CD4-positive, alpha-beta memory T cell (primary cell): ENCODE results near the gene NSUN7. TPM values are rescaled to one million over a fixed set of nuclear protein-coding genes. Genes with fewer than 3 reads are reported as not detected.

Experiments
- CTCF ChIA-PET: fragments of 350-600 bp; sonication (Branson Sonifier 250); formaldehyde crosslinking; loops from one replicate; lab custom pipeline; 2021; ENCODE audit warnings: inconsistent platforms; ENCODE audit not compliant: partially characterized antibody; lab: Charles Lee
- POLR2A ChIA-PET: fragments of 350-600 bp; sonication (Branson Sonifier 250); formaldehyde crosslinking; loops from one replicate; lab custom pipeline; 2021; ENCODE audit not compliant: partially characterized antibody; lab: Charles Lee
- DNase-seq, 5 donors: peaks; one replicate each; pipeline versions ENCODE4 v3.0.0 to v3.0.0-alpha.2; 2020 to 2022; ENCODE audit warnings: mixed read lengths in 1 of 5
- H3K27ac ChIP-seq: one replicate; pipeline ENCODE4 v1.7.0; 2013; ENCODE audit warnings: low read depth, low read length
- H3K27me3 ChIP-seq: 2 replicates; pipeline ENCODE4 v1.7.0; 2013; ENCODE audit warnings: mild to moderate bottlenecking, low read length, moderate library complexity; ENCODE audit not compliant: insufficient read depth
- H3K36me3 ChIP-seq: 2 replicates; pipeline ENCODE4 v1.7.0; 2013; ENCODE audit warnings: mild to moderate bottlenecking, low read length, moderate library complexity; ENCODE audit not compliant: insufficient read depth
- H3K4me1 ChIP-seq: 2 replicates; pipeline ENCODE4 v1.7.0; 2013; ENCODE audit warnings: mild to moderate bottlenecking, low read length, moderate library complexity; ENCODE audit not compliant: insufficient read depth
- H3K4me3 ChIP-seq, 2 donors: one replicate each; pipeline ENCODE4 v1.7.0; 2013; ENCODE audit warnings: low read length in 2 of 2, mild to moderate bottlenecking in 1 of 2
- H3K9me3 ChIP-seq, 2 donors: one replicate each; pipeline ENCODE4 v1.7.0; 2013; ENCODE audit warnings: low read length in 2 of 2, control low read depth in 1 of 2; ENCODE audit not compliant: control insufficient read depth in 1 of 2
- H3K27ac Mint-ChIP-seq, 7 donors: one replicate each; pipeline ENCODE4 v1.8.0; 2020 to 2021; ENCODE audit warnings: mixed read lengths in 7 of 7, mild to moderate bottlenecking in 6 of 7, inconsistent platforms in 3 of 7, moderate library complexity in 3 of 7
- H3K27me3 Mint-ChIP-seq, 2 donors: one replicate each; pipeline ENCODE4 v1.8.0; 2020 to 2021; ENCODE audit warnings: mixed read lengths in 2 of 2
- H3K36me3 Mint-ChIP-seq, 2 donors: one replicate each; pipeline ENCODE4 v1.8.0; 2020 to 2021; ENCODE audit warnings: mixed read lengths in 2 of 2, inconsistent platforms in 1 of 2, mild to moderate bottlenecking in 1 of 2
- H3K4me1 Mint-ChIP-seq, 4 donors: one replicate each; pipeline ENCODE4 v1.8.0; 2020 to 2021; ENCODE audit warnings: mixed read lengths in 4 of 4, mild to moderate bottlenecking in 1 of 4
- H3K4me3 Mint-ChIP-seq, 8 donors: one replicate each; pipeline ENCODE4 v1.8.0; 2020 to 2021; ENCODE audit warnings: mixed read lengths in 8 of 8, mild to moderate bottlenecking in 7 of 8, moderate library complexity in 6 of 8, inconsistent platforms in 3 of 8
- H3K9me3 Mint-ChIP-seq, 8 donors: one replicate each; pipeline ENCODE4 v1.8.0; 2020 to 2021; ENCODE audit warnings: mixed read lengths in 8 of 8, mild to moderate bottlenecking in 5 of 8, inconsistent platforms in 3 of 8, moderate library complexity in 1 of 8
- intact Hi-C: fragments of 100-400 bp; cut with micrococcal nuclease; formaldehyde crosslinking; loops from one replicate; pipeline ENCODE4 v1.15.1; 2023
- polyA plus RNA-seq, 2 donors: library from polyadenylated mRNA; unstranded; fragments of 300-500 nt; fragmentation: Illumina TruSeq; gene quantifications; one replicate each; pipeline ENCODE4 v1.2.3, GENCODE V29; 2021
- total RNA-seq, 2 experiments: library from RNA; stranded (reverse); gene quantifications; one replicate each; pipeline ENCODE4 v1.2.3, GENCODE V29; 2021

Gene NSUN7
- total and polyA plus RNA-seq, 4 experiments from 2014 or later = not detected

- H3K4me1 Mint-ChIP-seq = no peaks in the 10 kb centered on the region
- no peak for DNase-seq
- H3K27ac Mint-ChIP-seq = no peak overlapping the region
- H3K36me3 Mint-ChIP-seq = no peaks in the 10 kb centered on the region
- H3K9me3 ChIP-seq = no peaks in the 10 kb centered on the region
- peaks cover 10 to 15% of the 10 kb centered on the region in 2 donors for H3K27me3 Mint-ChIP-seq
- no peak overlapping the region for H3K4me3 Mint-ChIP-seq
- H3K27me3 ChIP-seq = no peaks in the 10 kb centered on the region
- POLR2A ChIA-PET = no interaction called here
- no peak overlapping the region for H3K4me3 ChIP-seq
- no peaks in the 10 kb centered on the region for H3K4me1 ChIP-seq
- CTCF ChIA-PET = interaction anchor here (1.1 to 1.4 kb wide), 2 partner anchors 39 to 53 kb away, joined by 3 to 5 read pairs; no protein-coding TSS in a partner anchor
- H3K36me3 ChIP-seq = no peaks in the 10 kb centered on the region
- intact Hi-C loops = loop anchor here (5.0 kb wide), 2 partner anchors 1147 to 1377 kb away; partner anchors contain the start of gene UBE2K
- H3K27ac ChIP-seq = no peak overlapping the region
- no peaks in the 10 kb centered on the region for H3K9me3 Mint-ChIP-seq
These were observed 94.5 kb downstream of the NSUN7 start for GRCh38 chr4:40844261-40844660.

- CTCF ChIA-PET = interaction anchor here (0.7 to 1.4 kb wide), 3 partner anchors 9 to 52 kb away, joined by 3 to 5 read pairs (median 3); no protein-coding TSS in a partner anchor
- intact Hi-C loops = no loop called here
- POLR2A ChIA-PET = no interaction called here
These were observed 95.5 kb downstream of the NSUN7 start for GRCh38 chr4:40845154-40845835.

GRCh38 chr4:40846532-40846931, 96.8 kb downstream of the NSUN7 start:
- H3K27me3 ChIP-seq = no peaks in the 10 kb centered on the region
- DNase-seq = no peak
- H3K27me3 Mint-ChIP-seq = peaks cover 12 to 16% of the 10 kb centered on the region in 2 donors
- H3K4me1 ChIP-seq = no peaks in the 10 kb centered on the region
- no peak overlapping the region for H3K4me3 ChIP-seq
- ChIA-PET CTCF (interaction anchor here (0.6 kb wide), 1 partner anchor 1217 kb away, joined by 3 read pairs; no protein-coding TSS in a partner anchor), POLR2A (no interaction called here)
- no peaks in the 10 kb centered on the region for H3K9me3 ChIP-seq
- H3K9me3 Mint-ChIP-seq = no peaks in the 10 kb centered on the region
- no peaks in the 10 kb centered on the region for H3K36me3 Mint-ChIP-seq
- intact Hi-C loops = no loop called here
- no peak overlapping the region for H3K27ac Mint-ChIP-seq
- H3K27ac ChIP-seq = no peak overlapping the region
- H3K4me1 Mint-ChIP-seq = no peaks in the 10 kb centered on the region
- no peak overlapping the region for H3K4me3 Mint-ChIP-seq
- H3K36me3 ChIP-seq = no peaks in the 10 kb centered on the region

More at GRCh38 chr4:40845154-40845835, 95.5 kb downstream of the NSUN7 start:
- no peak overlapping the region for H3K27ac Mint-ChIP-seq
- no peaks in the 10 kb centered on the region for H3K4me1 Mint-ChIP-seq
- DNase-seq = no peak
- peaks cover 13 to 17% of the 10 kb centered on the region in 2 donors for H3K27me3 Mint-ChIP-seq
- H3K27me3 ChIP-seq = no peaks in the 10 kb centered on the region
- H3K9me3 ChIP-seq = no peaks in the 10 kb centered on the region
- no peaks in the 10 kb centered on the region for H3K9me3 Mint-ChIP-seq
- no peaks in the 10 kb centered on the region for H3K36me3 ChIP-seq
- no peak overlapping the region for H3K4me3 Mint-ChIP-seq
- H3K36me3 Mint-ChIP-seq = no peaks in the 10 kb centered on the region
- H3K4me3 ChIP-seq = no peak overlapping the region
- no peaks in the 10 kb centered on the region for H3K4me1 ChIP-seq
- H3K27ac ChIP-seq = no peak overlapping the region

- H3K4me3 ChIP-seq = no peak overlapping the region
- Mint-ChIP-seq H3K27me3 (peaks cover 16 to 19% of the 10 kb centered on the region in 2 donors), H3K27ac (no peak overlapping the region), H3K4me1 (no peaks in the 10 kb centered on the region), H3K9me3 (peaks cover 0 to under 1% (median 0%) of the 10 kb centered on the region in 8 donors), H3K36me3 (no peaks in the 10 kb centered on the region), H3K4me3 (no peak overlapping the region)
- no peaks in the 10 kb centered on the region for H3K27me3 ChIP-seq
- intact Hi-C loops = no loop called here
- H3K4me1 ChIP-seq = no peaks in the 10 kb centered on the region
- H3K9me3 ChIP-seq = no peaks in the 10 kb centered on the region
- DNase-seq = no peak
- no peaks in the 10 kb centered on the region for H3K36me3 ChIP-seq
- POLR2A ChIA-PET = no interaction called here
- CTCF ChIA-PET = interaction anchor here (1.2 to 1.4 kb wide), 2 partner anchors 7 to 17 kb away, joined by 4 to 5 read pairs; no protein-coding TSS in a partner anchor
- H3K27ac ChIP-seq = no peak overlapping the region
These were observed 98.5 kb downstream of the NSUN7 start for GRCh38 chr4:40848251-40848650.

- ChIA-PET POLR2A (no interaction called here), CTCF (interaction anchor here (1.2 to 1.4 kb wide), 2 partner anchors 8 to 18 kb away, joined by 4 to 5 read pairs; no protein-coding TSS in a partner anchor)
- no peaks in the 10 kb centered on the region for H3K36me3 ChIP-seq
- Mint-ChIP-seq H3K4me1 (no peaks in the 10 kb centered on the region), H3K4me3 (no peak overlapping the region), H3K9me3 (peaks cover 0 to 1% (median 0%) of the 10 kb centered on the region in 8 donors), H3K36me3 (no peaks in the 10 kb centered on the region), H3K27me3 (peaks cover 20 to 22% of the 10 kb centered on the region in 2 donors), H3K27ac (no peak overlapping the region)
- H3K4me3 ChIP-seq = no peak overlapping the region
- no peak for DNase-seq
- H3K9me3 ChIP-seq = no peaks in the 10 kb centered on the region
- no peaks in the 10 kb centered on the region for H3K27me3 ChIP-seq
- intact Hi-C loops = no loop called here
- no peaks in the 10 kb centered on the region for H3K4me1 ChIP-seq
- H3K27ac ChIP-seq = no peak overlapping the region
These were observed 99.2 kb downstream of the NSUN7 start for GRCh38 chr4:40848940-40849339.

GRCh38 chr4:40850496-40850895, 100.7 kb downstream of the NSUN7 start:
- Mint-ChIP-seq H3K36me3 (no peaks in the 10 kb centered on the region), H3K4me3 (no peak overlapping the region), H3K27me3 (peaks cover 27 to 31% of the 10 kb centered on the region in 2 donors), H3K27ac (no peak overlapping the region), H3K9me3 (peaks cover 0 to 1% (median 0%) of the 10 kb centered on the region in 8 donors), H3K4me1 (no peaks in the 10 kb centered on the region)
- intact Hi-C loops = no loop called here
- ChIA-PET POLR2A (no interaction called here), CTCF (interaction anchor here (1.8 kb wide), 1 partner anchor 9 kb away, joined by 10 read pairs; no protein-coding TSS in a partner anchor)
- no peak overlapping the region for H3K27ac ChIP-seq
- H3K36me3 ChIP-seq = no peaks in the 10 kb centered on the region
- no peak for DNase-seq
- H3K4me1 ChIP-seq = no peaks in the 10 kb centered on the region
- no peaks in the 10 kb centered on the region for H3K9me3 ChIP-seq
- peaks cover 6% of the 10 kb centered on the region for H3K27me3 ChIP-seq
- H3K4me3 ChIP-seq = no peak overlapping the region

GRCh38 chr4:40856277-40856839, 106.6 kb downstream of the NSUN7 start:
- peak overlapping the region in 7 of 8 donors; percentile 47 to 82 (median 69) for H3K4me3 Mint-ChIP-seq
- peaks cover 8 to 18% (median 11%) of the 10 kb centered on the region in 4 donors for H3K4me1 Mint-ChIP-seq
- Histone ChIP-seq H3K27me3 (peaks cover 10% of the 10 kb centered on the region), H3K9me3 (no peaks in the 10 kb centered on the region), H3K36me3 (no peaks in the 10 kb centered on the region), H3K27ac (no peak overlapping the region), H3K4me1 (peaks cover 11% of the 10 kb centered on the region), H3K4me3 (no peak overlapping the region)
- H3K36me3 Mint-ChIP-seq = no peaks in the 10 kb centered on the region
- intact Hi-C loops = no loop called here
- ChIA-PET CTCF (interaction anchor here (1.6 kb wide), 1 partner anchor 15 kb away, joined by 3 read pairs; no protein-coding TSS in a partner anchor), POLR2A (no interaction called here)
- peaks cover 42 to 43% of the 10 kb centered on the region in 2 donors for H3K27me3 Mint-ChIP-seq
- H3K9me3 Mint-ChIP-seq = peaks cover 0 to 1% (median 0%) of the 10 kb centered on the region in 8 donors
- DNase-seq = no peak
- H3K27ac Mint-ChIP-seq = no peak overlapping the region
